Measurements from ENCODE around the gene HPSE2. TPM values are rescaled to one million over a fixed set of nuclear protein-coding genes. Genes with fewer than 3 reads are reported as not detected.

The HPSE2 gene
- total and polyA plus RNA-seq, 2 donors (not counting 1 experiment from before 2014, with no cell fraction given), result not detected

GRCh38 chr10:98632456-98633150 lies 603.0 kb downstream of the HPSE2 start:
- Histone ChIP-seq H3K79me2 (ENCODE audit: control insufficient read depth, insufficient read depth, low read length) (no peaks in the 10 kb centered on the region), H4K20me1 (ENCODE audit: control insufficient read depth, insufficient read depth, low read length, poor library complexity, severe bottlenecking) (no peaks in the 10 kb centered on the region), H3K9me3 (ENCODE audit: control extremely low read depth in 1 of 3, control insufficient read depth in 2 of 3, insufficient read depth in 1 of 3, low read length in 2 of 3) (peaks cover 0 to 2% (median 0%) of the 10 kb centered on the region in 3 donors), H3K36me3 (replicated peaks in 1 of 2; ENCODE audit: control extremely low read depth in 1 of 2, control insufficient read depth in 1 of 2, extremely low read depth in 1 of 2, insufficient read depth in 2 of 2, low read length in 1 of 2) (no peaks in the 10 kb centered on the region), H3K27me3 (replicated peaks in 1 of 4; ENCODE audit: control extremely low read depth in 1 of 4, control insufficient read depth in 3 of 4, insufficient read depth in 4 of 4, low read length in 3 of 4) (no peaks in the 10 kb centered on the region), H3K4me3 (ENCODE audit: control extremely low read depth in 1 of 5, extremely low read depth in 1 of 5, insufficient read depth in 1 of 5, low read depth in 2 of 5, low read length in 4 of 5) (no peak overlapping the region), H3K9ac (ENCODE audit: low read length) (no peak overlapping the region), H3K4me2 (replicated peaks; ENCODE audit: low read depth, low read length, poor library complexity, severe bottlenecking) (no peak overlapping the region), H2AFZ (ENCODE audit: insufficient read depth, low read depth, low read length, poor library complexity, severe bottlenecking) (no peak overlapping the region), H3K4me1 (ENCODE audit: control insufficient read depth in 2 of 2, insufficient read depth in 2 of 2, low read length in 2 of 2) (no peaks in the 10 kb centered on the region), H3K27ac (ENCODE audit: low read length in 2 of 2) (no peak overlapping the region)
- H3K4me1 Mint-ChIP-seq, result peaks cover 6% of the 10 kb centered on the region
- CTCF ChIA-PET, result no interaction called here
- H3K27ac Mint-ChIP-seq, result no peak overlapping the region
- H3K4me3 Mint-ChIP-seq, result no peak overlapping the region
- H3K9me3 Mint-ChIP-seq (ENCODE audit: insufficient read depth), result no peaks in the 10 kb centered on the region
- TF ChIP-seq EZH2 (IDR thresholded peaks at IDR 0.05; ENCODE audit: borderline replicate concordance, insufficient read depth, low read depth, low read length, poor library complexity, severe bottlenecking) (no peak), CTCF (IDR thresholded peaks at IDR 0.05) (no peak)
- no peak for DNase-seq
- no peak for ATAC-seq (ENCODE audit: low read depth)
- POLR2A ChIA-PET, result no interaction called here
- H3K27me3 Mint-ChIP-seq, result peaks cover 17% of the 10 kb centered on the region
- intact Hi-C loops (cut with micrococcal nuclease), result no loop called here
- 25% methylated on average over 2 of the region's 7 CpGs for WGBS (ENCODE audit: insufficient coverage)

GRCh38 chr10:98628206-98628605 lies 607.4 kb downstream of the HPSE2 start:
- peaks cover 17% of the 10 kb centered on the region for H3K27me3 Mint-ChIP-seq
- DNase-seq, result no peak
- TF ChIP-seq EZH2 (IDR thresholded peaks at IDR 0.05; ENCODE audit: borderline replicate concordance, insufficient read depth, low read depth, low read length, poor library complexity, severe bottlenecking) (no peak), CTCF (IDR thresholded peaks at IDR 0.05) (no peak)
- Histone ChIP-seq H3K79me2 (ENCODE audit: control insufficient read depth, insufficient read depth, low read length) (no peaks in the 10 kb centered on the region), H3K9me3 (ENCODE audit: control extremely low read depth in 1 of 3, control insufficient read depth in 2 of 3, insufficient read depth in 1 of 3, low read length in 2 of 3) (peaks cover 0 to 2% (median 0%) of the 10 kb centered on the region in 3 donors), H3K27me3 (replicated peaks in 1 of 4; ENCODE audit: control extremely low read depth in 1 of 4, control insufficient read depth in 3 of 4, insufficient read depth in 4 of 4, low read length in 3 of 4) (no peaks in the 10 kb centered on the region), H3K36me3 (replicated peaks in 1 of 2; ENCODE audit: control extremely low read depth in 1 of 2, control insufficient read depth in 1 of 2, extremely low read depth in 1 of 2, insufficient read depth in 2 of 2, low read length in 1 of 2) (no peaks in the 10 kb centered on the region), H2AFZ (ENCODE audit: insufficient read depth, low read depth, low read length, poor library complexity, severe bottlenecking) (no peak overlapping the region), H3K4me2 (replicated peaks; ENCODE audit: low read depth, low read length, poor library complexity, severe bottlenecking) (no peak overlapping the region), H3K27ac (ENCODE audit: low read length in 2 of 2) (no peak overlapping the region), H3K4me1 (ENCODE audit: control insufficient read depth in 2 of 2, insufficient read depth in 2 of 2, low read length in 2 of 2) (no peaks in the 10 kb centered on the region), H4K20me1 (ENCODE audit: control insufficient read depth, insufficient read depth, low read length, poor library complexity, severe bottlenecking) (no peaks in the 10 kb centered on the region), H3K9ac (ENCODE audit: low read length) (no peak overlapping the region), H3K4me3 (ENCODE audit: control extremely low read depth in 1 of 5, extremely low read depth in 1 of 5, insufficient read depth in 1 of 5, low read depth in 2 of 5, low read length in 4 of 5) (no peak overlapping the region)
- intact Hi-C loops (cut with micrococcal nuclease), result no loop called here
- no peak for ATAC-seq (ENCODE audit: low read depth)
- 100% methylated on average over 1 of the region's 1 CpG for WGBS (ENCODE audit: insufficient coverage)
- no peaks in the 10 kb centered on the region for H3K4me1 Mint-ChIP-seq
- no peaks in the 10 kb centered on the region for H3K9me3 Mint-ChIP-seq (ENCODE audit: insufficient read depth)
- H3K4me3 Mint-ChIP-seq, result no peak overlapping the region
- ChIA-PET POLR2A (no interaction called here), CTCF (no interaction called here)
- no peak overlapping the region for H3K27ac Mint-ChIP-seq
